GM12891 (cell line): ENCODE data around the gene TULP4.

Experiments used
- POLR2A ChIP-seq: IDR thresholded peaks from 2 replicates; pipeline ENCODE4 v1.6.1; 2011; ENCODE audit warnings: low read depth, low read length, control low read depth
- POLR2AphosphoS5 ChIP-seq: IDR thresholded peaks from 2 replicates; pipeline ENCODE4 v1.6.1; 2011; ENCODE audit warnings: low read depth, low read length, control low read depth

- TF ChIP-seq POLR2A, result no peak
- no peak for TF ChIP-seq POLR2AphosphoS5
These were observed 45.4 kb downstream of the TULP4 start for GRCh38 chr6:158357570-158358216.
